Pericardium fibroblast (primary cell): ENCODE results near the gene STXBP6. TPM values are rescaled to one million over a fixed set of nuclear protein-coding genes. Genes with fewer than 3 reads are reported as not detected.

Experiments used
- total RNA-seq: library from RNA; depleted of rRNA; stranded (reverse); fragments of >200 nt; gene quantifications from 2 replicates; pipeline ENCODE4 v1.2.3, GENCODE V29; 2015

STXBP6 gene
- total RNA-seq = 11.2 and 15.5 TPM in 2 replicates

GRCh38 chr14:25049568-25050268, at the start of gene STXBP6:
Gene STXBP6 (minus strand): TSS chr14:25050147. CDS start chr14:24974818, 75,329 bp downstream.

